Measurements from ENCODE around the gene MARK2.

GRCh38 chr11:63866211-63866610 is 27.3 kb downstream of the MARK2 start:
- TF ChIP-seq POLR2A (IDR thresholded peaks at IDR 0.05; ENCODE audit: low read depth, low read length) (no peak), POLR2AphosphoS5 (IDR thresholded peaks at IDR 0.05; ENCODE audit: low read depth, low read length) (no peak)
